Measurements from ENCODE around the gene ATXN7. TPM values are rescaled to one million over a fixed set of nuclear protein-coding genes. Genes with fewer than 3 reads are reported as not detected.

Gene ATXN7
- total RNA-seq, 4 donors from 2014 or later = 3.3 to 42.5 (median 17.9) TPM

DNA sequence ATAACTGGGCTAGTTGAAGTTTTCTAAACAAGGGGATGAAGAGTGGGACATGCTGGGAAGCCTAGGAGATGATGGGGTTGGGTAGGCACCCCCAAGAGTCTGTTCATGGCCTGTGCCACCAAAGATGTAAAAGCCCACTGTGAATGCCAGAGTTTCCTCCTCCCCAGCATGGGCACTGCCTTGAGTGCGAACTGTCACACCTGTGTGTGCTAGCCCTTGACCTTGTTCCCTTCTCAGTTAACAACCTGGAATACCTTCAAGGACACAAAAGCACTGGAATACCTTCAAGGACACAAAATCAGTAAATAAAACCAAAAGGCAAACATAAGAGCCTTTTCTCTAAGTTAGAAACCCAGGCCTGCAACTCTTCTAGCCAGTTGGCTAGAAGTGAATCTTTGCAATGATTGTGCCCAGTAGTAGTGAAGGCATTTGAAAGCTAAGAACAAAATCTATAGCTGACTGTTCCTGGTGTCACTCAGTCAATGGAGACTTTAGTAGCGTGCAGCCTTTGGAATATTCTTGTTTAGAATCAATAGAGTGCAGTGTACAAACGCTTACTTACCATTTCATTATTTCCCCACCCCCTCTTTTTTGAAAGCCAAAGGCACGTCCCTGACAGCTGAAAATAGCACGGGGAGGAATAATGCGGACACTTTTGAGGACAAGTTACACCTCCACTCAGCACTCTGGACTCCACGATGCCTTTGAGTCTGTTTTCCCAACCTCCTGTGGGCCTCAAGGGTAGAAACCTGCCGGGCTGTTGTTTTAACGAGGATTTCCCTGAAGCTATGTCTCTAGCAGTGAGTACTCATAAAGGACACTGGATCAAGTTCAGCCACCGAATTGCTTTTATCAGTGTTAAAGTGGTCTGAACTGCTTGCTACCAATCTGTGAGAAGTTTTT lies 135.4 kb downstream of the ATXN7 start:
- Histone ChIP-seq H3K27me3 (no peaks in the 10 kb centered on the region), H3K27ac (no peak overlapping the region), H3K4me1 (no peaks in the 10 kb centered on the region), H3K36me3 (no peaks in the 10 kb centered on the region), H3K9me3 (no peaks in the 10 kb centered on the region), H3K4me3 (no peak overlapping the region)
- no peak for DNase-seq
- TF ChIP-seq, protein P1, sequence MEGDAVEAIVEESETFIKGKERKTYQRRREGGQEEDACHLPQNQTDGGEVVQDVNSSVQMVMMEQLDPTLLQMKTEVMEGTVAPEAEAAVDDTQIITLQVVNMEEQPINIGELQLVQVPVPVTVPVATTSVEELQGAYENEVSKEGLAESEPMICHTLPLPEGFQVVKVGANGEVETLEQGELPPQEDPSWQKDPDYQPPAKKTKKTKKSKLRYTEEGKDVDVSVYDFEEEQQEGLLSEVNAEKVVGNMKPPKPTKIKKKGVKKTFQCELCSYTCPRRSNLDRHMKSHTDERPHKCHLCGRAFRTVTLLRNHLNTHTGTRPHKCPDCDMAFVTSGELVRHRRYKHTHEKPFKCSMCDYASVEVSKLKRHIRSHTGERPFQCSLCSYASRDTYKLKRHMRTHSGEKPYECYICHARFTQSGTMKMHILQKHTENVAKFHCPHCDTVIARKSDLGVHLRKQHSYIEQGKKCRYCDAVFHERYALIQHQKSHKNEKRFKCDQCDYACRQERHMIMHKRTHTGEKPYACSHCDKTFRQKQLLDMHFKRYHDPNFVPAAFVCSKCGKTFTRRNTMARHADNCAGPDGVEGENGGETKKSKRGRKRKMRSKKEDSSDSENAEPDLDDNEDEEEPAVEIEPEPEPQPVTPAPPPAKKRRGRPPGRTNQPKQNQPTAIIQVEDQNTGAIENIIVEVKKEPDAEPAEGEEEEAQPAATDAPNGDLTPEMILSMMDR (IDR thresholded peaks at IDR 0.05) = no peak
- TF ChIP-seq POLR2A (IDR thresholded peaks at IDR 0.05) = no peak
- intact Hi-C loops (cut with DNase I; ENCODE audit: low total_unique reads) = no loop called here

DNA sequence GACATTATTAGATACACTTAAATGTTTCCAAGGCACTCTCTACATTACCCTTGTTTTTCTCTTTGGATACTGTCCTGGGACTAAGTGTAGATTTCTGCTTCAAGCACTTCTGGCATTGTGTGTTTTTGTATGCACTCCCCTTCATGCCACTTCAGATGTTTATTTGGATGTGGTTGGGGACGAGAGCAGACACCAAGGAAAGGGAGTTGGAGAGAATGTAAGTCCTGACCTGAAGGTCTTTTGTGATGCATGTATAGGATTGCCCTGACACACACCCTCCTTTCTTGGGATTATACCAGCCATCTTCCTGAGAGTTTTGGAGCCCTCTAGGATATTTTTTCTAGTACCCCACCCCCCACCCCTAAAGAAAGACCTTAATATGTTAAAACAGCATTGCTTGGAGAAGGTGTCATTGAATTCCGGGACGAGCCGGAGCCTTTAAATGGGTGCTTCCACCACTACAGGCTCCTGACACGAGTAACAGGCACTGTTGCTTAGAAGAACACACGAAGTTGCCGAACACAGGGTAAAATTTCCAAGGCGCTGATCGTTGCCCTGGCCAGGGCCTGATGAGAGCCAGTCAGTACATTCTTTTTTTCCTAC lies 136.9 kb downstream of the ATXN7 start:
- Histone ChIP-seq H3K36me3 (no peaks in the 10 kb centered on the region), H3K27ac (no peak overlapping the region)
- DNase-seq = no peak

DNA sequence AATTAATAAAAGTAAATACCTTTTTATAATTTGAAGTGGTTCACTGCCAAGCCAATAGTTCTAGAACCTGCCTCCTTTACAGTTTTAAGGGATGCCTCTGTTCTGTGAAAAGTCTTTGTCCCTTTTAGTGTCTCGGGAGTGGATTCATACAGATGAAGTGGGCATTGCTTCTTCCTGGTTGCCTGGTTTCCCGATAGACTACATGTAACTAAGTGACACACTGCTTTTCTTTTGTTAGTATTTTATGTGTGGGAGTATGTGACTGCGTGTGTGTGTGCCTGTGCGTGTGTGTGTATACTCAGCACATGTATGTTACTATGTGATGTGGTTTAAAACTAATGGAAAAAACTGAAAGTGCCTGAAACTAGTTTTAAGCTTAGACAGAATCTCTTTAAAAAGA lies 138.6 kb downstream of the ATXN7 start:
- TF ChIP-seq POLR2A (IDR thresholded peaks at IDR 0.05) = no peak
- TF ChIP-seq, protein P1 (IDR thresholded peaks at IDR 0.05) = no peak
- Histone ChIP-seq H3K4me3 (no peak overlapping the region), H3K36me3 (no peaks in the 10 kb centered on the region), H3K4me1 (no peaks in the 10 kb centered on the region), H3K27ac (no peak overlapping the region), H3K9me3 (no peaks in the 10 kb centered on the region), H3K27me3 (no peaks in the 10 kb centered on the region)
- intact Hi-C loops (cut with DNase I; ENCODE audit: low total_unique reads) = no loop called here
- DNase-seq = no peak

More for the DNA sequence above, 136.9 kb downstream of the ATXN7 start:
- no peak for TF ChIP-seq POLR2A (IDR thresholded peaks at IDR 0.05)
- TF ChIP-seq, protein P1 (IDR thresholded peaks at IDR 0.05) = no peak
- intact Hi-C loops (cut with DNase I; ENCODE audit: low total_unique reads) = no loop called here
- H3K4me3 ChIP-seq = no peak overlapping the region
- H3K4me1 ChIP-seq = no peaks in the 10 kb centered on the region
- no peaks in the 10 kb centered on the region for H3K9me3 ChIP-seq
- H3K27me3 ChIP-seq = no peaks in the 10 kb centered on the region

DNA sequence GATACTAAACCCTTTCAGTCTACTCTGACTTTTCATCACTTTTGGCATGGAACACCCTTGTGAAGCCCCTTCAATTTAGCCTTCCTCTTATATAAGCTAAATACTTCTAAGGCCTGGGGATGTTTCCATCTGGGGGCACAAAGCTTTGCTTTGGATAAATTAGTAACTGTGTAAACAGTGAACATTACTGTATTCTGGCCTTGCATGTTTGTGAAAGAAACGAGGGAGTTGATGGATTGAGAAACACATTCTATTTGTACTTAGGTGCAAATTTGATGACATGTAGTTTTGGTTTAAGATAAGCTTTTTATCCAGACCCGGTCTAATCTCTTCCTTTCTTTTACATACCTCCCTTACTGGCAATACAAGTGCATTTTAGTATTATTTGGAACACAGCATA lies 139.9 kb downstream of the ATXN7 start:
- DNase-seq = no peak
- no peaks in the 10 kb centered on the region for H3K36me3 ChIP-seq
- intact Hi-C loops (cut with DNase I; ENCODE audit: low total_unique reads) = no loop called here
- H3K27ac ChIP-seq = no peak overlapping the region
- H3K27me3 ChIP-seq = no peaks in the 10 kb centered on the region
- H3K4me1 ChIP-seq = no peaks in the 10 kb centered on the region
- no peak for TF ChIP-seq POLR2A (IDR thresholded peaks at IDR 0.05)
- TF ChIP-seq, protein P1 (IDR thresholded peaks at IDR 0.05) = no peak
- H3K9me3 ChIP-seq = no peaks in the 10 kb centered on the region
- no peak overlapping the region for H3K4me3 ChIP-seq

DNA sequence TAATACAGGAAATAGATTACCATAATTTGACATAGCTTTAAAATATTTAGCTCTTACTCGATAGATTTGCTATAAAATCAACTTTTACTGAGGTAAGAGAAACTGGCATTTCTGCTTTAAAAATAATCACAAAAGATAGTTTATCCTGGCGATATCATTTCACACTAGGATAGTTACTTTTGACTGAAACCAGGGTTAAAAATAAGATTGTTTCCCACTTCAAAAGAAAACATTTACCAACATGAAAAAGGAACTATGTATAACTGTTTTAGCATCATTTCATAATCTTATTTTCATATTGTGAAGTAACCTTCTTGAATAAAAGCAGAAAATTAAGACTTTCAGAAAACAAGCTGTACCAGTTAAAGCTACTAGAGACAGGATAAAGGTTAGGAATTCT lies 144.3 kb downstream of the ATXN7 start:
- Histone ChIP-seq H3K36me3 (no peaks in the 10 kb centered on the region), H3K27ac (no peak overlapping the region)

More for the DNA sequence above, 144.3 kb downstream of the ATXN7 start:
- H3K9me3 ChIP-seq = no peaks in the 10 kb centered on the region
- DNase-seq = no peak
- no peak overlapping the region for H3K4me3 ChIP-seq
- H3K4me1 ChIP-seq = peaks cover 0 to 6% of the 10 kb centered on the region in 2 donors
- no peak for TF ChIP-seq POLR2A (IDR thresholded peaks at IDR 0.05)
- TF ChIP-seq, protein P1 (IDR thresholded peaks at IDR 0.05) = no peak
- intact Hi-C loops (cut with DNase I; ENCODE audit: low total_unique reads) = no loop called here
- no peaks in the 10 kb centered on the region for H3K27me3 ChIP-seq
